ENCODE measurements around the gene RAB3GAP2.
A peak's percentile ranks its signal among the peaks of the same experiment; 100 is the strongest.
"Not testable (repeated sequence)": the region's sequence is repeated elsewhere in the genome, so short reads cannot be mapped to it uniquely, and the experiment has no call there.

Gene RAB3GAP2

DNA sequence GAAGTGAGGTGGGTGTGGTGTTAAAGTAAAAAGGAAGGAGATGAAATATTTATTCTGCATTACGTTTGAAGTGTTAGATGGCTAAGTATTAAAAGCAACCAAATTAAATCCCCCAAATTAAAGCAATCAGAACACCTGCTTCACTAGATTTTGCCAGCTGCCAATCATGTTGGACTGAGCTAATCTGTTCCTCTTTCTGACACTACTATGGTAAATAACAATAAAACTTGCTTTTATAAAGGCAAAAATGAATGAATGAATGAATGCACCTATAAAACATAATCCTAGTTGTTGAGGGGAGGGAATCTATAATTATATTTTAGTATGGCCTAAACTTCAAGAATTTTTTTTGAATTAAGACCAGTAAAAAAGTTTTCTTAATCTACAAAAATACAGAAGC is 51.0 kb downstream of the RAB3GAP2 start:
- Histone ChIP-seq H3K9me3 (ENCODE audit: control insufficient read depth, low read length) (no peaks in the 10 kb centered on the region), H3K27me3 (ENCODE audit: control insufficient read depth, insufficient read depth, low read length) (no peaks in the 10 kb centered on the region)
- TF ChIP-seq, protein P1, sequence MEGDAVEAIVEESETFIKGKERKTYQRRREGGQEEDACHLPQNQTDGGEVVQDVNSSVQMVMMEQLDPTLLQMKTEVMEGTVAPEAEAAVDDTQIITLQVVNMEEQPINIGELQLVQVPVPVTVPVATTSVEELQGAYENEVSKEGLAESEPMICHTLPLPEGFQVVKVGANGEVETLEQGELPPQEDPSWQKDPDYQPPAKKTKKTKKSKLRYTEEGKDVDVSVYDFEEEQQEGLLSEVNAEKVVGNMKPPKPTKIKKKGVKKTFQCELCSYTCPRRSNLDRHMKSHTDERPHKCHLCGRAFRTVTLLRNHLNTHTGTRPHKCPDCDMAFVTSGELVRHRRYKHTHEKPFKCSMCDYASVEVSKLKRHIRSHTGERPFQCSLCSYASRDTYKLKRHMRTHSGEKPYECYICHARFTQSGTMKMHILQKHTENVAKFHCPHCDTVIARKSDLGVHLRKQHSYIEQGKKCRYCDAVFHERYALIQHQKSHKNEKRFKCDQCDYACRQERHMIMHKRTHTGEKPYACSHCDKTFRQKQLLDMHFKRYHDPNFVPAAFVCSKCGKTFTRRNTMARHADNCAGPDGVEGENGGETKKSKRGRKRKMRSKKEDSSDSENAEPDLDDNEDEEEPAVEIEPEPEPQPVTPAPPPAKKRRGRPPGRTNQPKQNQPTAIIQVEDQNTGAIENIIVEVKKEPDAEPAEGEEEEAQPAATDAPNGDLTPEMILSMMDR (IDR thresholded peaks at IDR 0.05), result no peak

DNA sequence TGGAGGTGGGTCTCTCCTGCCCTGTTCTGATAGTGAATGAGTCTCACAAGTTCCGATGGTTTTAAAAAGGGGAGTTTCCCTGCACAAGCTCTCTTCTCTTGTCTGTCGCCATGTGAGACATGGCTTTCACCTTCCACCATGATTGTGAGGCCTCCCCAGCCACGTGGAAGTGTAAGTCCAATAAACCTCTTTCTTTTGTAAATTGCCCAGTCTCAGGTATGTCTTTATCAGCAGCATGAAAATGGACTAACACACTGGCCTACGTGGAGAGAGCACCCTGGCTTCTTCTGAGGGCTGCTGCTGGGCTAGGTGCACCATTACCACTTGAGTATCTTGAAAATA is 51.6 kb downstream of the RAB3GAP2 start:
- not testable (repeated sequence) for H3K9me3 ChIP-seq (ENCODE audit: control insufficient read depth, low read length); H3K4me1 ChIP-seq; H3K9ac ChIP-seq; H3K4me2 ChIP-seq (ENCODE audit: low read length); H3K4me3 ChIP-seq (ENCODE audit: low read depth, low read length); H3K27me3 ChIP-seq (ENCODE audit: control insufficient read depth, insufficient read depth, low read length); H3K79me2 ChIP-seq; H3K27ac ChIP-seq; H2AFZ ChIP-seq; H3K36me3 ChIP-seq (ENCODE audit: control insufficient read depth, insufficient read depth, low read length)

More for the DNA sequence above, 51.0 kb downstream of the RAB3GAP2 start:
- H3K4me2 ChIP-seq (ENCODE audit: low read length), result no peak overlapping the region
- no peak overlapping the region for H2AFZ ChIP-seq
- no peak overlapping the region for H3K9ac ChIP-seq
- H3K4me1 ChIP-seq, result no peaks in the 10 kb centered on the region
- H3K79me2 ChIP-seq, result no peaks in the 10 kb centered on the region
- no peak overlapping the region for H3K4me3 ChIP-seq (ENCODE audit: low read depth, low read length)
- no peak overlapping the region for H3K27ac ChIP-seq
- H3K36me3 ChIP-seq (ENCODE audit: control insufficient read depth, insufficient read depth, low read length), result no peaks in the 10 kb centered on the region

DNA sequence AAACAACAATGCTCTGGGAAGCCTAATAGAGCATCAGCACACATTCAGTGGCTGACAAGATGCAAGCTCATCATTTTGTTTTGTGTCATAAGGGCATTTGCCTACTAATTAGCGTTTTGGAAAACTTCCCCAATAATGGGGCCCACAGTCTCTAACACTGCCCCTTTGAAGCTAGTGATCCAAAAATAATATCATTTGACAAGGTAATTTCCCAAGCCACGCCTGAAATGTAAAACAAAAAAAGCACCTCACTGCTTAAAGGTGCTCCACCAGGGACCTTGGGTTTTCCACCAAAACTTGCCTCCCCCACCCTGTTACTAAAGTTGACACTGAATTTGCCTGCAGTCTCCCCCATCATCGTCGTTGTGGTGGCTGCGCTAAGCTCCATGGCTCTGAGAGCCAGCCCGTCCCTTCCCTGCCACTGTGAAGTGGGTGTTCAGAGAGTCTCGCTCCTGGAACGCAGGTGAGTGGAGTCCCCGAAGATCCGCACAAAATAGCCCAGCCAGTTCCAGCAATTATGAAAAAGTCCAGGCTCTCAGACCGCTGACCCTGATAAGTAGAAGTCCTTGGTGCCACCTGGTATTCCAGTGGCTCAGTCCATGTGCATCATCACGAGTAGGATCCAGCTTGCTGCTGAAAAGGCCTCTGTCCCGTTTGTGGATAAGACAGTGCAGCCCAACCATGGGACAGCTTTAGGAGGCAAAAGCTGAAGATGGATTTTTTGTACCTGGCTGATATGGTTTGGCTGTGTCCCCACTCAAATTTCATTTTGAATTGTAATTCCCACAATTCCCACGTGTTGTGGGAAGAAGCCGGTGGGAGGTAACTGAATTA is 52.2 kb downstream of the RAB3GAP2 start:
- H3K36me3 ChIP-seq (ENCODE audit: control insufficient read depth, insufficient read depth, low read length), result no peaks in the 10 kb centered on the region
- H3K9me3 ChIP-seq (ENCODE audit: control insufficient read depth, low read length), result no peaks in the 10 kb centered on the region
- no peak overlapping the region for H3K4me3 ChIP-seq (ENCODE audit: low read depth, low read length)
- no peaks in the 10 kb centered on the region for H3K4me1 ChIP-seq
- no peak overlapping the region for H3K4me2 ChIP-seq (ENCODE audit: low read length)
- no peak overlapping the region for H2AFZ ChIP-seq
- no peak overlapping the region for H3K9ac ChIP-seq
- TF ChIP-seq, protein P1 (IDR thresholded peaks at IDR 0.05), result no peak
- H3K27ac ChIP-seq, result no peak overlapping the region
- H3K27me3 ChIP-seq (ENCODE audit: control insufficient read depth, insufficient read depth, low read length), result no peaks in the 10 kb centered on the region
- no peaks in the 10 kb centered on the region for H3K79me2 ChIP-seq

DNA sequence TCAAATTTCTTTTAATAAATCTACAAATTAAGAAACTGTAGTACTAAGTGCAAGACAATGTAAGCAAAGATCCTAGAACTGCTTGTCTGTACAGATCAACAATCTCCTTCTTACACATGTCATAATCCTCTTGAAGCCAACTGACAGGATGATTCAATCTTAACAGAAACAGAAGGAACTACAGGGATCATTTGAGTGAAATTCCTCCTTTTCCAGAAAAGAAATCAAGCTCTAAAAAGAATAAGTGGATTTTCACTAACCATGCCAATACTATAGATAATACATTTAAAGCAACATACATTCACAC is 53.2 kb downstream of the RAB3GAP2 start:
- Histone ChIP-seq H3K36me3 (ENCODE audit: control insufficient read depth, insufficient read depth, low read length) (no peaks in the 10 kb centered on the region), H3K9ac (no peak overlapping the region), H3K4me2 (ENCODE audit: low read length) (no peak overlapping the region), H3K4me1 (no peaks in the 10 kb centered on the region), H2AFZ (no peak overlapping the region), H3K27ac (no peak overlapping the region), H3K79me2 (no peaks in the 10 kb centered on the region), H3K9me3 (ENCODE audit: control insufficient read depth, low read length) (no peaks in the 10 kb centered on the region), H3K4me3 (ENCODE audit: low read depth, low read length) (no peak overlapping the region), H3K27me3 (ENCODE audit: control insufficient read depth, insufficient read depth, low read length) (no peaks in the 10 kb centered on the region)
- TF ChIP-seq, protein P1 (IDR thresholded peaks at IDR 0.05), result no peak

DNA sequence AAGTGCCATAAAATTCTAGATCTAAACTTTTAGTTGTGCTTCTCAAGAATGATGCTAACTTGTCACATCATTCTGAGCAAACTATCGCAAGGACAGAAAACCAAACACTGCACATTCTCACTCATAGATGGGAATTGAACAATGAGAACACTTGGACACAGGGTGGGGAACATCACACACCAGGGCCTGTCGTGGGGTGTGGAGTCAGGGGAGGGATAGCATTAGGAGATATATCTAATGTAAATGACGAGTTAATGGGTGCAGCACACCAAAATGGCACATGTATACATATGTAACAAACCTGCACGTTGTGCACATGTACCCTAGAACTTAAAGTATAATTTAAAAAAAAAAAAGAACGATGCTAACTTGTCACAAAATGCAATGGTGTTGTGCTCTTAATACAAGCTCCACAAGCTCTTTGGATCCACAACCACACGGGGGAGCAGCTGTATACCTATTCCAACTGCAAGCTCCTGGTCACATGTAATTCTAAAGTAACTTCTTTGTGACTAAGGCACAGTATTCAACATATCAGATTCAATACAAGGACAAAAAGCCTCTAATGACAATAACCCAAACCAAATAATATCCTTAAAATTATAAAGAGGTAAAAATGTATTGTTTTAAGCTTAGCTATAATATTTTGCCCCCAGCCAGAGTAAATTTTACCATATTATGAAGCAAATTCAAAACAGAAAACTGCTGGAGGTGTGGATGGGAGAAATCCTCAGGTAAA is 53.7 kb downstream of the RAB3GAP2 start:
- TF ChIP-seq, protein P1 (IDR thresholded peaks at IDR 0.05), result peak; percentile 37
- H3K4me1 ChIP-seq, H3K9ac ChIP-seq: not testable (repeated sequence)

More for the DNA sequence above, 53.7 kb downstream of the RAB3GAP2 start:
- H3K27ac ChIP-seq; H3K4me3 ChIP-seq (ENCODE audit: low read depth, low read length); H3K79me2 ChIP-seq; H3K27me3 ChIP-seq (ENCODE audit: control insufficient read depth, insufficient read depth, low read length); H3K4me2 ChIP-seq (ENCODE audit: low read length); H3K36me3 ChIP-seq (ENCODE audit: control insufficient read depth, insufficient read depth, low read length); H3K9me3 ChIP-seq (ENCODE audit: control insufficient read depth, low read length); H2AFZ ChIP-seq: not testable (repeated sequence)

Data from parathyroid adenoma (tissue), 2 donors.